Right cardiac atrium (tissue), 5 donors: ENCODE data around the gene IMPG2. TPM values are rescaled to one million over a fixed set of nuclear protein-coding genes. Genes with fewer than 3 reads are reported as not detected.

Experiments
- ATAC-seq, 2 donors: fragments of 200-7000 bp; cut with Tn5 transposase; one replicate each; pipeline versions ENCODE4 v1.8.0 to v1.9.1; 2020; ENCODE audit warnings: moderate library complexity in 2 of 2, mild to moderate bottlenecking in 1 of 2
- DNase-seq, 3 donors: peaks; one replicate each; pipeline ENCODE4 v3.0.0-alpha.2; 2020
- H3K27ac ChIP-seq: one replicate; pipeline ENCODE4 v1.5.1; 2013; ENCODE audit warnings: mild to moderate bottlenecking, low read length, control low read depth, moderate library complexity
- H3K27me3 ChIP-seq: one replicate; pipeline ENCODE4 v1.6.1; 2013; ENCODE audit not compliant: control insufficient read depth, insufficient read depth
- H3K4me1 ChIP-seq: one replicate; pipeline ENCODE4 v1.6.1; 2013; ENCODE audit warnings: low read length; ENCODE audit not compliant: control insufficient read depth, insufficient read depth
- H3K4me3 ChIP-seq: one replicate; pipeline ENCODE4 v1.5.1; 2013; ENCODE audit warnings: low read length, control low read depth
- H3K9me3 ChIP-seq: one replicate; pipeline ENCODE4 v1.6.1; 2013; ENCODE audit warnings: low read length; ENCODE audit not compliant: control insufficient read depth
- WGBS: extraction: QIAGEN DNeasy Blood & Tissue Kit; methylation state at CpG from one replicate; pipeline ENCODE4 v1.1.7; 2013; 5-methylcytosine and 5-hydroxymethylcytosine counted together
- intact Hi-C, 4 donors: fragments of 100-400 bp; cut with DNase I; formaldehyde crosslinking; loops; one replicate each; pipeline versions ENCODE4 v1.11.0 to v1.14.0; 2022 to 2023
- polyA plus RNA-seq: library from polyadenylated mRNA; stranded (reverse); fragments of 200-250 nt; gene quantifications from one replicate; pipeline ENCODE4 v1.2.3, GENCODE V29; 2013
- total RNA-seq, 4 donors: library from RNA; stranded (reverse); fragmentation: NEBNext Ultra II Directional; extraction: Animal tissue kit (Norgen Biotek cat#: 25700); gene quantifications; one replicate each; pipeline ENCODE4 v1.2.1, GENCODE V29; 2021
- donor health status: healthy with polysubstance abuse.
- donor health status: DM: no; HTN: yes; CAD: no.
- donor health status: DM: no; HTN: no; CAD: no.
- donor health status: DM: no; HTN: yes; CAD: no; lungs with severe emphysema.
- donor health status: DM: yes; HTN: yes; CAD: no.

The IMPG2 gene
- total and polyA plus RNA-seq, 5 donors: 0.05 to 0.49 (median 0.37) TPM

DNA sequence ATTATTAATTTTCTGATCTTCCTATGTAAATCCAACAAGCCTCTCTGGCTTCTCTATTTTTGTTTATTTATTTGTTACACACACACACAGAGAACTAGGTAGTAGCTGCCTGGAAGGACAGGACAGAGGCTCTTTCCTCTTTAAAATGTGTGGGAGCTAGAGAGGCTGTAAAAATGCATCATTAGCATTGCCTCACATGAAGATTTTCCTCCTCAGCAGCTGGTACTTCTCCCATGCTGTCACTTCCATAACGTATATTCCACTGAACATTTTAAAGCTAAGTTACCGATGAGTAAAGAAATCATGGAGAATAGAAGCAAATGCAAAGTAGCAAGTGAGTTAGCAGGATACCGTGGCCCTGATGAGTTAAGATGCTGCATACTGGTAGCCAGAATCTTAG lies 63.9 kb downstream of the IMPG2 start:
- no peak for ATAC-seq
- peaks cover 2% of the 10 kb centered on the region for H3K4me1 ChIP-seq

DNA sequence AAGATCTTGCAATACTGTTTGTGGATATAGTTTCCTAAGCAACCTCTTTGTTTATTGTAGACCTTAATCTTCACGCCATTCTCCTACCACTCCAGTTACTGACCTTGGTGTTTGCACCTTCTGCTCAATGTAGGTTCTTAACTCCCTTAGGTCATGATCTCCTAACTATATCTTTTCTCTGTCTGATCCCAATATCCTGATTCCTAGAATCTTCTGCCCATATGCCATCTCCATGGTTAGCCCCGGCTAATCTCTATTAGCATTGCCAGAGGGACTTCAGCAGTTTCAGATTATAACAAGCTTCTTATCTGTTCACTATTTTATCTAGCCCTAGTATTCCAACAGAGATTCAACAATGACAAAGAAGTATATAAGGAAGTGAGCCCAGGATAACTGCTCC lies 64.9 kb downstream of the IMPG2 start:
- no peak overlapping the region for H3K27ac ChIP-seq
- intact Hi-C loops: no loop called here
- no peak for DNase-seq
- no peak for ATAC-seq
- H3K9me3 ChIP-seq: no peaks in the 10 kb centered on the region
- 85% methylated on average over 2 of the region's 2 CpGs for WGBS
- no peaks in the 10 kb centered on the region for H3K27me3 ChIP-seq
- no peak overlapping the region for H3K4me3 ChIP-seq
- peaks cover 2% of the 10 kb centered on the region for H3K4me1 ChIP-seq

More for the DNA sequence above, 63.9 kb downstream of the IMPG2 start:
- Histone ChIP-seq H3K27me3 (no peaks in the 10 kb centered on the region), H3K27ac (no peak overlapping the region), H3K9me3 (no peaks in the 10 kb centered on the region), H3K4me3 (no peak overlapping the region)
- intact Hi-C loops: no loop called here
- no peak for DNase-seq
- WGBS: 78% methylated on average over 3 of the region's 3 CpGs

DNA sequence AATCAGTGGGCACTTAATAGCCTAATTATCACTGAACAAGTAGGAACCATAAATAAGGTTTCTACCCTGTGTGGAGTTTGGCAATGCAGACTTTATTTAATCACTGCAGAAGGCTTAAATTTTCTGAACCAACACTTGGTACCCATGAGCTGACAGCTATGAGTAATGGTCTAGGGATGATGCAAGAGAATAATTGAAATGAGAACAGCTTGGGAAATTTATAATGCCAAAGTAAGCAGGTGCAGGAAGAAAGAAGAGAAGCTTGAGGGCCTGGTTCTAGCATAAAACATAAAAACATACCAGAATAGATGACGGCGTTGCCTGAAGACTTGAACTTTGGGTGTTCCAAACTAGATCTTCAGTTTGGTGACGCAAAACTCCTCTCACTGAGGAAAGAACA lies 67.0 kb downstream of the IMPG2 start:
- no peaks in the 10 kb centered on the region for H3K4me1 ChIP-seq
- ATAC-seq: no peak
- no peak for DNase-seq
- 90% methylated on average over 3 of the region's 3 CpGs for WGBS
- intact Hi-C loops: no loop called here
- no peak overlapping the region for H3K4me3 ChIP-seq
- H3K27me3 ChIP-seq: no peaks in the 10 kb centered on the region
- no peak overlapping the region for H3K27ac ChIP-seq
- no peaks in the 10 kb centered on the region for H3K9me3 ChIP-seq

DNA sequence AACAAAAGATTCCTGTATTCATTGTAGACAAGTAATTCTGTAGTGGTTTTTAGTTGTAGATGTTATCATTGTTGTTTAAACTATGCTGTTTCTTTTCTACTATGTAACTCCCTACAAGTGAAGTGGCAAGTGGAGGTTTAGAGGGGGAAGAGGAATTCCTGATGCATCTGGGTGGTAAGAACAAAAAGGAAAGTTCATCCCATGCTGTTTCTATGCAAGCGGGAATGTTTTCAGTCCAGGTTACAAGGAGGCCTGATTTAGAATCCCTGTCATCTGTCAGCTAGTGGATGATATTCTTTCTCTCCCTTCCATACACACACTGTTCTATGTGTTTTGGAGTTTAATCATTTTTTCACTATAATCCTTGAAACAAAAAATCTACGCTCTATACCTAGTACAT lies 67.4 kb downstream of the IMPG2 start:
- H3K27me3 ChIP-seq: no peaks in the 10 kb centered on the region
- DNase-seq: no peak
- intact Hi-C loops: no loop called here
- no peak overlapping the region for H3K4me3 ChIP-seq
- 95% methylated on average over 2 of the region's 2 CpGs for WGBS
- H3K9me3 ChIP-seq: no peaks in the 10 kb centered on the region
- no peaks in the 10 kb centered on the region for H3K4me1 ChIP-seq
- no peak for ATAC-seq
- no peak overlapping the region for H3K27ac ChIP-seq

DNA sequence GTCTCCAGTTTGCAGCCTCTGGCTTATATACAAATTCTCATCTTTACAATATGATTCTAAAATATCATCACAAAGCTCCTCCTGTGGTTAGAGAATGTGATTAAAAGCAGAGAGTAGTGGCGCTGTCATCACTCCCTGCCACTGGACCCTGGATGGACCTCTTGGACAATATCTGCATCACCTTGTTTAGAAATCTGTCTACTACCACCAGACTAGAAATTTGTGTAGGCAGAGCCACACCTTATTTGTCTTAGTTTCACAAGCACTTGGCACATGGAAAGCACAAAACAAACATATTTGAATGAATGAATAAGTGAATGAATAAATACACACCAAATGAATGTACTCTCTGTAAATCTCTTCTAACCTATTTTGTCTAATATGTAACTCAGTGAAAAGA lies 68.1 kb downstream of the IMPG2 start:
- ATAC-seq (no peak), DNase-seq (no peak)
- 93% methylated on average over 1 of the region's 1 CpG for WGBS
- Histone ChIP-seq H3K4me1 (no peaks in the 10 kb centered on the region), H3K27me3 (no peaks in the 10 kb centered on the region), H3K4me3 (no peak overlapping the region), H3K9me3 (no peaks in the 10 kb centered on the region), H3K27ac (no peak overlapping the region)
- intact Hi-C loops: no loop called here

DNA sequence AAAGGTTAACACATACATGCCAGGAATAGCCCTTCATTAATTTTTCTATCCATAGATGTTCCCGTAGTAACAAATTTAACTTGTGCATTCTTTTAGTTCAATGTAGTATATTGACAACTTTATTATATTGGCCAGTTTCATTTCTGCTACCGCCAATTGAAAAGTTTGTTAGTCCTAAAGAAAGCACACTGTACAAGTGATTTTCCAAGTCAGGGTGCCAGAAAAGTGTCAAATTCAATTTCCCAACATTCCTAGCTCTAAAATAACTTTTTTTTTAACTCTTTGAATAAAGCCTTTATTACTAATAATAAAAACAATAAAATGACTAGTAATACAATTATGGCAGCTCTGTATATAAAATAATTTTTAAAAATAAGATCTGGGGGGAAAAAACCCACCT lies 68.9 kb downstream of the IMPG2 start:
- Histone ChIP-seq H3K9me3 (no peaks in the 10 kb centered on the region), H3K4me3 (no peak overlapping the region), H3K27me3 (no peaks in the 10 kb centered on the region), H3K4me1 (no peaks in the 10 kb centered on the region), H3K27ac (no peak overlapping the region)
- ATAC-seq (no peak), DNase-seq (no peak)
- intact Hi-C loops: no loop called here
- WGBS: 84% methylated on average over 2 of the region's 2 CpGs

DNA sequence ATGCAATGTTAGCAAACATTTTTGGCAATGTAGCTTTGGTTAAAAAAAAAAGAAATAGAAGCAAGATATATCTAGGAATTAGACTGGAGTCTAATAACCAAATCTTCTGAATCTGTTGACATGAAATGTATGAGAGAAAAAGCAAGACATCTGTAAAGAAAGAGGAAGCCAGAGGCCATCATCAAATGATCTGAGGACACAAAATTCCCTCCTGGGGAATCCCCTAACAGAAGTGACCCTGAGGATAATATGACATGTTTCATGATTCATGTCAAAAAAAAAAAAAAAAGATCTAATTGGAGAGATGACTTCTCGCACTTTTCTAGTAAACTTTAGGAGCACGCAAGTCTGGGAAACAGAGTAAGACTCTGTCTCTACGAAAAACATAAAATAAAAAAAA lies 70.9 kb downstream of the IMPG2 start:
- no peaks in the 10 kb centered on the region for H3K9me3 ChIP-seq
- H3K4me1 ChIP-seq: no peaks in the 10 kb centered on the region
- no peak overlapping the region for H3K27ac ChIP-seq
- 68% methylated on average over 3 of the region's 3 CpGs for WGBS
- DNase-seq (no peak), ATAC-seq (no peak)
- H3K27me3 ChIP-seq: no peaks in the 10 kb centered on the region
- no peak overlapping the region for H3K4me3 ChIP-seq
- intact Hi-C loops: no loop called here

DNA sequence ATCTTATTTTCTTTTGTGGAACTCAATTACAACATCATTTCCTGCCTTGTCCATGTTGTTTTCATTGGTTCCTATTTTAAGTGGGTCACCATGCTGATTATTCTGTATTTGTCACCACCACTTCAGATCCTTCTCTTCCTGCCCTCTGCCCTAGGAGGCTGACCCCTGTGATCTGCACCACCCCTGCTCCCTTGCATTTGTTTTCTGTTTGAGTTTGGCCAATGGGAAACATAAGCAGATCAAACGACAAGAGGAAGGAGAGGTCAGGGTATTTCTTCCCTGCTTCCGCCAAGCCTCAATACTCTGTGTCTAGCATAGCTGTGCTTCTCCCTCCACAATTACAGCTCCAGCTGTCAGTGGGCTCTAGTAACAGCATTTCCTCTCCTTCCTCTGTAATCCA lies 71.6 kb downstream of the IMPG2 start:
- H3K4me1 ChIP-seq: no peaks in the 10 kb centered on the region
- intact Hi-C loops: no loop called here
- H3K27ac ChIP-seq: no peak overlapping the region
- WGBS: 58% methylated on average over 2 of the region's 2 CpGs
- H3K27me3 ChIP-seq: no peaks in the 10 kb centered on the region
- DNase-seq (no peak), ATAC-seq (no peak)
- H3K9me3 ChIP-seq: no peaks in the 10 kb centered on the region
- H3K4me3 ChIP-seq: no peak overlapping the region

DNA sequence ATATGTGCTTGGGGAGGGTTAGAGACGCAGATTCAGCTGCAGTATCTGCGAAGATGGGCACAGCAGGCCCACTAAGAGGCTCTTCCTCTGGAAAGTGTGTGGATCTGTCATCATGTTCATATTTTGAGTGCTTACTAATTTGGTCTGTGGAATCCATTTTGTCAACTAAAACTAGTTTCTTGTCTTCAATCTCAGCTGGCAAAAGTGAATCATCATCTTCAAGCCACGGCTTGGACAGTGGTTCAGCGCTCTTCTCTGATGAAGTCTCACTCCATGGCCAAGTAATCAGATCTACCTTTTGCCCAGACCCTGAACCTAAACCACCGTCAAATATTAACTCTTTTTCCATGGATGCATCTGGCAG lies 76.2 kb downstream of the IMPG2 start:
- Histone ChIP-seq H3K4me1 (no peaks in the 10 kb centered on the region), H3K9me3 (no peaks in the 10 kb centered on the region), H3K27me3 (no peaks in the 10 kb centered on the region), H3K27ac (no peak overlapping the region), H3K4me3 (no peak overlapping the region)
- intact Hi-C loops: no loop called here
- ATAC-seq: no peak
- WGBS: 94% methylated on average over 5 of the region's 5 CpGs
- DNase-seq: no peak

DNA sequence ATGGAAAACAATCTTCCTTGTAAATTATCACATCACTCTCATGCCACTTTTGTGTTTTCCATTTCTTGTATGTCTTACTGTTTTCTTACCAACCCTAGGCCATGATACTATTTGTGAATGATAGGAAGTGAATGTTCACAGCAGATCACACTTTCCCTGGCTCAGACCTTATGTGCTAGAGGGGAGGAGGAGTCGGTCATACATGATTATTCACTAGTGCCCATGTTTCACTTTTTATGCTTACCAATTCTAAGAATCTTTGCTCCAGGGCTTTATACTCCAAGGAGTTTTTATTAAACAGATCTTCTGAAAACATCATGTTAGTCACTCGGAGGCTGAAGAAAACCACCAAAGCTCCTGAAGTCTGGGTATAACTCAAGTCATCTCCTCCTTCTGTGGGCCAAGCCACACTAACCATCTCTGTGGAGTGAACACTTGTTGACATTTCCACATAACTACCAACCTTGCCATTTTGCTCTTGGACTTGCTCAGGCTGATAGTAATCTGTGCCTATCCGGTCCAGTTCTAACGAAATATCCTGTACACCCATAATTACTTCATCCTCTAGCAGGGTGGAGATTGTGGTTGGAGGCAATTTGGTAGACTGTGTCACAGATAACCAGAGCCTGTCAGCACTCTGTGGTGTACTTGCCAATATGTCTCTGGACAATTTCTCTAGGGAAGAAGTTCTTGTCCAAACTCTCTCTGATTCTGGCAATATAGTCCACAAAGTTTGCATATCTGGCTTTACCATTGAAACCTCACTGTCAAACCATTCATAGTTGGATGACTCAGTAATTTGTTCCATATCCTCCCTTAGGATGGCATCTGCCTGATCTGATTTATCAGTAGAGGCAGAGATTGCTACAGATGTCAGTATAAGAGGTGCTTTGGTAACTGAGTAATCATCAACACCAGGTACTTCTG lies 76.8 kb downstream of the IMPG2 start:
- no peak overlapping the region for H3K27ac ChIP-seq
- no peaks in the 10 kb centered on the region for H3K9me3 ChIP-seq
- H3K4me1 ChIP-seq: no peaks in the 10 kb centered on the region
- no peak for DNase-seq
- WGBS: 79% methylated on average over 4 of the region's 4 CpGs
- no peaks in the 10 kb centered on the region for H3K27me3 ChIP-seq
- peak; percentile 46 to 78 for ATAC-seq
- intact Hi-C loops: no loop called here
- no peak overlapping the region for H3K4me3 ChIP-seq

DNA sequence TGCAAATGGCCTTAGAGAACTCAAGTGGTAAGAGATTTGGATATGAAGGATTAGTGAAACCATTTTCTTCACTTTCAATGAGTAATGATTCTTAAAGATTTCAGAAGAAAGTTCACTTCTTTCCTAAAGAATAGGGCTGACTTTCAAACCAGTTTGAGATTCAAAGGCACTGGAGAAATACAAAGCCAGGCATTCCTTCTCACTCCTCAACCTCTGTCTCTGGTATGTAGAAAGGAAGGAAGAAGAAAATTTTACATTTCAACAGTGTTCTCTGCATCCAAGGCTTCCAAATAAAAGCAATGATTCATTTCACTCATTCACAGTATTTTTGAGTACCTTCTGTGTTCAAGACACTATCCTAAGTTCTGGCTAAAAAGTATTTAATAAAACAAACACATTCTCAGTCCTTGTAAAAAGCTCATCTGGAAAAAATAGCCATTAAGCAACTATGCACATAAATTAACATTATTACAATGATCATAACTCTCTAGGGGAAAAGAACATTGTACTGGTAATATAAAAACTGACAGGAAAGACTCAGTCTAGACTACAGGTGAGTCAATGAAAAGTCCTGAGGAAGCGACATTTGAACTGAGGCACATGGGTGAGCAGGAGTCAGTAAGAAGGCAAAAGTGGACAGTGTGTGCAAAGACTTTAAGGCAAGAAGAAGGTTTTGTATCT lies 79.5 kb downstream of the IMPG2 start:
- intact Hi-C loops: no loop called here
- H3K4me3 ChIP-seq: no peak overlapping the region
- WGBS: 96% methylated on average over 1 of the region's 1 CpG
- no peaks in the 10 kb centered on the region for H3K9me3 ChIP-seq
- H3K27me3 ChIP-seq: no peaks in the 10 kb centered on the region
- H3K4me1 ChIP-seq: no peaks in the 10 kb centered on the region
- ATAC-seq (no peak), DNase-seq (no peak)
- H3K27ac ChIP-seq: no peak overlapping the region
